Sigmoid colon (tissue), 4 donors: ENCODE data around the gene PGRMC2.

Source experiments
- POLR2A ChIP-seq, 2 donors: fragments of 450-650 bp; IDR thresholded peaks; one replicate each; pipeline ENCODE4 v1.6.1; 2016; ENCODE audit warnings: antibody characterized with exemption in 2 of 2, mild to moderate bottlenecking in 2 of 2, moderate library complexity in 2 of 2
- POLR2AphosphoS5 ChIP-seq, 4 donors: sonication (generic); formaldehyde crosslinking; IDR thresholded peaks; one replicate each; pipeline ENCODE4 v1.6.1; 2017; ENCODE audit warnings: antibody characterized with exemption in 4 of 4
- TF ChIP-seq, protein P1 (sequence below), 4 experiments: fragments of 450-650 bp in 3 of 4; fragments of 200-600 bp in 1 of 4; IDR thresholded peaks; one replicate each; pipeline ENCODE4 v1.5.1; 2016 to 2019; ENCODE audit warnings: antibody characterized with exemption in 4 of 4, mild to moderate bottlenecking in 3 of 4, moderate library complexity in 2 of 4

DNA sequence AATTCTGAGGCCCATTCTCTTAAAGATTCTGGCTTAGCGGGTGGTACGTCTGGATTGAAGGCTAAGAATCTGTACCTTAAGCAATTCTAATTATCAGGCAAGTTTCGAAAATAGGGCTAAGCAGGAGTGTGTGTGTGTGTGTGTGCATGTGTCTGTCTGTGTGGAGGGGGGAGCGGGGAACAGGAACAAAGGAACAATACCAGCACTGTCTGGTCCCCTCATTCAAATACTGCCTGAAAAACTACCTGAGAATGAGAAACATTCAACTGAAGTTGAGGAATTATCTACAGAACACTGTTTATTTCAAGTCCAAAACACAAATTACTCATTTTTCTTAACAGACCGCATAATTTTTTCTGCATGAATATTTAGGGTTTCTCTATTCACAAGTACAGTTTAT is 18.6 kb downstream of the PGRMC2 start:
- TF ChIP-seq, protein P1, sequence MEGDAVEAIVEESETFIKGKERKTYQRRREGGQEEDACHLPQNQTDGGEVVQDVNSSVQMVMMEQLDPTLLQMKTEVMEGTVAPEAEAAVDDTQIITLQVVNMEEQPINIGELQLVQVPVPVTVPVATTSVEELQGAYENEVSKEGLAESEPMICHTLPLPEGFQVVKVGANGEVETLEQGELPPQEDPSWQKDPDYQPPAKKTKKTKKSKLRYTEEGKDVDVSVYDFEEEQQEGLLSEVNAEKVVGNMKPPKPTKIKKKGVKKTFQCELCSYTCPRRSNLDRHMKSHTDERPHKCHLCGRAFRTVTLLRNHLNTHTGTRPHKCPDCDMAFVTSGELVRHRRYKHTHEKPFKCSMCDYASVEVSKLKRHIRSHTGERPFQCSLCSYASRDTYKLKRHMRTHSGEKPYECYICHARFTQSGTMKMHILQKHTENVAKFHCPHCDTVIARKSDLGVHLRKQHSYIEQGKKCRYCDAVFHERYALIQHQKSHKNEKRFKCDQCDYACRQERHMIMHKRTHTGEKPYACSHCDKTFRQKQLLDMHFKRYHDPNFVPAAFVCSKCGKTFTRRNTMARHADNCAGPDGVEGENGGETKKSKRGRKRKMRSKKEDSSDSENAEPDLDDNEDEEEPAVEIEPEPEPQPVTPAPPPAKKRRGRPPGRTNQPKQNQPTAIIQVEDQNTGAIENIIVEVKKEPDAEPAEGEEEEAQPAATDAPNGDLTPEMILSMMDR (IDR thresholded peaks at IDR 0.05) = no peak
- TF ChIP-seq POLR2A (IDR thresholded peaks at IDR 0.05) (no peak), POLR2AphosphoS5 (IDR thresholded peaks at IDR 0.05) (no peak)
